Measurements from ENCODE around the gene ADGRF3. TPM values are rescaled to one million over a fixed set of nuclear protein-coding genes. Genes with fewer than 3 reads are reported as not detected.

ADGRF3 gene
- polyA plus RNA-seq, 1 of the 3 experiments (the other 2 are of a cell fraction): 0.31 TPM

GRCh38 chr2:26340831-26341230, 5.8 kb downstream of the ADGRF3 start:
- H3K79me2 ChIP-seq (ENCODE audit: insufficient read depth): peaks cover 20% of the 10 kb centered on the region
- WGBS (ENCODE audit: low lambda C conversion rate): 81% methylated on average over 3 of the region's 3 CpGs
- no peak overlapping the region for H3K4me3 ChIP-seq (ENCODE audit: low read depth in 2 of 2, low read length in 1 of 2)
- no peak overlapping the region for H3K4me2 ChIP-seq
- POLR2A ChIA-PET: no interaction called here
- DNase-seq: no peak
- CTCF ChIA-PET: interaction anchor here (1.1 to 1.7 kb wide), 2 partner anchors 11 to 128 kb away, joined by 3 to 4 read pairs; no protein-coding TSS in a partner anchor
- H3K4me1 ChIP-seq (ENCODE audit: control insufficient read depth in 1 of 2, insufficient read depth in 2 of 2, low read depth in 1 of 2, low read length in 1 of 2): peaks cover 0 to 10% of the 10 kb centered on the region in 2 experiments; a peak in 2 of 4 replicates
- H3K27me3 ChIP-seq (ENCODE audit: insufficient read depth): no peaks in the 10 kb centered on the region
- no peak overlapping the region for H2AFZ ChIP-seq (ENCODE audit: low read depth)
- H3K9me3 ChIP-seq: no peaks in the 10 kb centered on the region
- H3F3A ChIP-seq (replicated peaks; ENCODE audit: insufficient read depth): peaks cover 6% of the 10 kb centered on the region
- TF ChIP-seq FOSL2 (IDR thresholded peaks at IDR 0.05; ENCODE audit: borderline replicate concordance, low read depth) (no peak), RXRA (IDR thresholded peaks at IDR 0.05; ENCODE audit: borderline replicate concordance, low read depth) (no peak), TCF12 (IDR thresholded peaks at IDR 0.05) (no peak), JUND (IDR thresholded peaks at IDR 0.05) (no peak), GABPA (IDR thresholded peaks at IDR 0.05; ENCODE audit: low read depth) (no peak), RCOR1 (IDR thresholded peaks at IDR 0.05; ENCODE audit: low read length) (no peak), CTCF (IDR thresholded peaks at IDR 0.05) (no peak), REST (IDR thresholded peaks at IDR 0.05; ENCODE audit: low read depth, low read length) (no peak), TAF1 (IDR thresholded peaks at IDR 0.05; ENCODE audit: borderline replicate concordance, low read depth, low read length) (no peak), RFX5 (IDR thresholded peaks at IDR 0.05; ENCODE audit: low read length) (no peak), YY1 (IDR thresholded peaks at IDR 0.05; ENCODE audit: low read depth) (no peak), RAD21 (IDR thresholded peaks at IDR 0.05; ENCODE audit: low read length) (no peak), EZH2phosphoT487 (IDR thresholded peaks at IDR 0.05; ENCODE audit: borderline replicate concordance, low read depth) (no peak), CHD2 (IDR thresholded peaks at IDR 0.05; ENCODE audit: low read length, partially characterized antibody) (no peak), SMC3 (IDR thresholded peaks at IDR 0.05; ENCODE audit: low read depth, low read length) (no peak), ZBTB33 (IDR thresholded peaks at IDR 0.05; ENCODE audit: borderline replicate concordance, low read depth) (no peak), MEF2A (IDR thresholded peaks at IDR 0.05; ENCODE audit: borderline replicate concordance, low read depth) (no peak), USF1 (IDR thresholded peaks at IDR 0.05; ENCODE audit: borderline replicate concordance, low read depth) (no peak), MAX (IDR thresholded peaks at IDR 0.05; ENCODE audit: low read depth) (no peak), SIN3A (IDR thresholded peaks at IDR 0.05; ENCODE audit: borderline replicate concordance, low read depth, low read length) (no peak)
- no peak overlapping the region for H3K9ac ChIP-seq
- no peak overlapping the region for H3K27ac ChIP-seq (ENCODE audit: low read depth in 2 of 2, low read length in 1 of 2)
- H3K36me3 ChIP-seq (replicated peaks in 1 of 2; ENCODE audit: control insufficient read depth in 1 of 2, insufficient read depth in 2 of 2, low read length in 1 of 2): no peaks in the 10 kb centered on the region
- H3K9me2 ChIP-seq: no peaks in the 10 kb centered on the region
- H4K20me1 ChIP-seq (ENCODE audit: insufficient read depth): no peaks in the 10 kb centered on the region

Measured in SK-N-SH (cell line).